Keratinocyte (primary cell): Measurements from ENCODE around the gene PYROXD2. TPM values are rescaled to one million over a fixed set of nuclear protein-coding genes. Genes with fewer than 3 reads are reported as not detected.

ENCODE experiments used
- DNase-seq: peaks from one replicate; pipeline ENCODE4 v3.0.0-alpha.2; 2011; ENCODE audit warnings: low read depth, missing footprints, low spot score
- FAIRE-seq: peaks from 2 replicates; lab custom pipeline; 2011; peaks lifted over from hg19 to GRCh38; lab: Jason Lieb, UNC
- H2AFZ ChIP-seq: 2 replicates; pipeline ENCODE4 v1.6.0; 2012; ENCODE audit warnings: low read length, control low read depth, inconsistent platforms; ENCODE audit not compliant: control insufficient read depth
- H3K27ac ChIP-seq: 2 replicates; pipeline ENCODE4 v1.5.1; 2011; ENCODE audit warnings: low read length; ENCODE audit not compliant: control insufficient read depth, insufficient read depth
- H3K27me3 ChIP-seq: 3 replicates; pipeline ENCODE4 v1.6.0; 2011; ENCODE audit warnings: low read length; ENCODE audit not compliant: control insufficient read depth, insufficient read depth; ENCODE audit errors: extremely low read depth
- H3K36me3 ChIP-seq, 2 experiments: 2 replicates in 1 of 2; 3 replicates in 1 of 2; pipeline ENCODE4 v1.5.1; 2011; ENCODE audit warnings: low read length in 2 of 2, mild to moderate bottlenecking in 1 of 2; ENCODE audit not compliant: control insufficient read depth in 2 of 2, insufficient read depth in 2 of 2; ENCODE audit errors: extremely low read depth in 1 of 2
- H3K4me1 ChIP-seq: 3 replicates; pipeline ENCODE4 v1.5.1; 2011; ENCODE audit warnings: low read length; ENCODE audit not compliant: control insufficient read depth, insufficient read depth; ENCODE audit errors: extremely low read depth
- H3K4me2 ChIP-seq: 3 replicates; pipeline ENCODE4 v1.6.0; 2011; ENCODE audit warnings: low read depth, low read length; ENCODE audit not compliant: control insufficient read depth, insufficient read depth; ENCODE audit errors: extremely low read depth
- H3K4me3 ChIP-seq, 3 experiments: fragments of 200-600 bp in 1 of 3; sonication (generic) in 1 of 3; 2 replicates in 2 of 3; 3 replicates in 1 of 3; pipeline ENCODE4 v1.5.1; 2011 to 2016; ENCODE audit warnings: low read length in 3 of 3, mild to moderate bottlenecking in 3 of 3, control low read depth in 2 of 3, inconsistent platforms in 1 of 3, low read depth in 1 of 3, mixed read lengths in 1 of 3, mixed run types in 1 of 3, moderate library complexity in 1 of 3; ENCODE audit not compliant: control insufficient read depth in 2 of 3, insufficient read depth in 2 of 3; ENCODE audit errors: extremely low read depth in 1 of 3
- H3K79me2 ChIP-seq: 2 replicates; pipeline ENCODE4 v1.6.0; 2012; ENCODE audit warnings: low read length; ENCODE audit not compliant: control insufficient read depth, insufficient read depth
- H3K9ac ChIP-seq: 3 replicates; pipeline ENCODE4 v1.6.0; 2011; ENCODE audit warnings: low read length; ENCODE audit not compliant: control insufficient read depth, insufficient read depth; ENCODE audit errors: extremely low read depth
- H3K9me1 ChIP-seq: 3 replicates; pipeline ENCODE4 v1.6.0; 2011; ENCODE audit warnings: low read length; ENCODE audit not compliant: control insufficient read depth, insufficient read depth; ENCODE audit errors: extremely low read depth
- H3K9me3 ChIP-seq: 2 replicates; pipeline ENCODE4 v1.5.1; 2012; ENCODE audit warnings: low read depth, low read length; ENCODE audit not compliant: control insufficient read depth
- H4K20me1 ChIP-seq: 3 replicates; pipeline ENCODE4 v1.6.0; 2011; ENCODE audit warnings: low read length; ENCODE audit not compliant: control insufficient read depth, insufficient read depth; ENCODE audit errors: extremely low read depth
- EZH2 ChIP-seq: IDR thresholded peaks from one replicate; pipeline ENCODE4 v1.6.1; 2012; ENCODE audit warnings: inconsistent platforms, mild to moderate bottlenecking, low read length, moderate library complexity
- dilution Hi-C: fragments of 300-500 bp; cut with MboI; formaldehyde crosslinking; loops from one replicate; pipeline ENCODE4 v1.7.0; 2020; ENCODE audit warnings: low sequenced_read_pairs; ENCODE audit not compliant: extremely low pct_ligation_motif_present
- polyA plus RNA-seq, 5 experiments: library from polyadenylated mRNA; depleted of rRNA in 3 of 5; stranded (reverse) in 3 of 5; stranded (forward) in 1 of 5; unstranded in 1 of 5; fragments of >200 nt; gene quantifications; 1 replicate in 1 of 5; 2 replicates in 3 of 5; 3 replicates in 1 of 5; pipeline versions ENCODE4 v1.2.1 to v1.2.3, GENCODE V29; 2011 to 2012; ENCODE audit warnings: missing spikeins in 2 of 5, low read depth in 1 of 5, low replicate concordance in 1 of 5
- TF ChIP-seq, protein P1 (sequence below), 3 experiments: IDR thresholded peaks in 1 of 3; conservative IDR thresholded peaks in 1 of 3; optimal IDR thresholded peaks in 1 of 3; 2 replicates in 2 of 3; 3 replicates in 1 of 3; pipeline versions ENCODE3 to v1.5.1; 2011; ENCODE audit warnings: low read length in 3 of 3, mild to moderate bottlenecking in 3 of 3, moderate library complexity in 2 of 3, control low read depth in 1 of 3, inconsistent platforms in 1 of 3; ENCODE audit not compliant: insufficient read depth in 2 of 3; ENCODE audit errors: extremely low read depth in 1 of 3

The PYROXD2 gene
- polyA plus RNA-seq, 1 donor (not counting 4 experiments of a cell fraction or from before 2014, with no cell fraction given): 4.4 TPM

DNA sequence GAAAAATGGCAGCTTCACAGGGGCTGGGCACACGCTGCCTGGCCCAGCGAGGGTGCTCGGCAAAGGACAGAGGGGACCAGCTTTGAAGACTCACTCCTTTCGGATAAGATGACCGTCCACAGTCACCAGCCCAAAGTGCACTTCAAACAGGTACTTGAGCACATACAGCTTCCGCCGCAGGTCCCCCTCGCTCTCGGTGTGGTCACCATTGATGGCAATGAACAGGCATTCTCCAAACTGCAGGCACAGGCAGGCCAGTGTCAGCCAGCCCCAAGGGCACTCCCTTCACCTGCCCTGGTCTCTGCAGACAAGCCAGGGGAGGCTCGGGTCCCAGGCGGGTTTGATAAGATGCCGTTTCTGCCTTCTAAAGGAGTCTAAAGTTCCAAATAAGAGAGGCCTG lies 20.2 kb upstream of the PYROXD2 start:
- no peaks in the 10 kb centered on the region for H3K79me2 ChIP-seq
- DNase-seq (no peak), FAIRE-seq (no peak)
- H3K27me3 ChIP-seq: no peaks in the 10 kb centered on the region
- dilution Hi-C loops: no loop called here
- no peak overlapping the region for H3K4me2 ChIP-seq
- no peaks in the 10 kb centered on the region for H4K20me1 ChIP-seq
- H3K9ac ChIP-seq: no peak overlapping the region
- no peaks in the 10 kb centered on the region for H3K9me3 ChIP-seq
- H3K4me1 ChIP-seq: no peaks in the 10 kb centered on the region
- TF ChIP-seq, protein P1, sequence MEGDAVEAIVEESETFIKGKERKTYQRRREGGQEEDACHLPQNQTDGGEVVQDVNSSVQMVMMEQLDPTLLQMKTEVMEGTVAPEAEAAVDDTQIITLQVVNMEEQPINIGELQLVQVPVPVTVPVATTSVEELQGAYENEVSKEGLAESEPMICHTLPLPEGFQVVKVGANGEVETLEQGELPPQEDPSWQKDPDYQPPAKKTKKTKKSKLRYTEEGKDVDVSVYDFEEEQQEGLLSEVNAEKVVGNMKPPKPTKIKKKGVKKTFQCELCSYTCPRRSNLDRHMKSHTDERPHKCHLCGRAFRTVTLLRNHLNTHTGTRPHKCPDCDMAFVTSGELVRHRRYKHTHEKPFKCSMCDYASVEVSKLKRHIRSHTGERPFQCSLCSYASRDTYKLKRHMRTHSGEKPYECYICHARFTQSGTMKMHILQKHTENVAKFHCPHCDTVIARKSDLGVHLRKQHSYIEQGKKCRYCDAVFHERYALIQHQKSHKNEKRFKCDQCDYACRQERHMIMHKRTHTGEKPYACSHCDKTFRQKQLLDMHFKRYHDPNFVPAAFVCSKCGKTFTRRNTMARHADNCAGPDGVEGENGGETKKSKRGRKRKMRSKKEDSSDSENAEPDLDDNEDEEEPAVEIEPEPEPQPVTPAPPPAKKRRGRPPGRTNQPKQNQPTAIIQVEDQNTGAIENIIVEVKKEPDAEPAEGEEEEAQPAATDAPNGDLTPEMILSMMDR (optimal IDR thresholded peaks at IDR 0.05 in 1 of 3, IDR thresholded peaks at IDR 0.05 in 1 of 3, conservative IDR thresholded peaks at IDR 0.05 in 1 of 3; ENCODE audit: extremely low read depth in 1 of 3, insufficient read depth in 2 of 3, low read length in 3 of 3): no peak
- no peak for TF ChIP-seq EZH2
- no peak overlapping the region for H3K27ac ChIP-seq
- no peak overlapping the region for H2AFZ ChIP-seq
- no peak overlapping the region for H3K4me3 ChIP-seq
- H3K9me1 ChIP-seq: no peaks in the 10 kb centered on the region
- peaks cover 12 to 29% of the 10 kb centered on the region in 2 experiments for H3K36me3 ChIP-seq

DNA sequence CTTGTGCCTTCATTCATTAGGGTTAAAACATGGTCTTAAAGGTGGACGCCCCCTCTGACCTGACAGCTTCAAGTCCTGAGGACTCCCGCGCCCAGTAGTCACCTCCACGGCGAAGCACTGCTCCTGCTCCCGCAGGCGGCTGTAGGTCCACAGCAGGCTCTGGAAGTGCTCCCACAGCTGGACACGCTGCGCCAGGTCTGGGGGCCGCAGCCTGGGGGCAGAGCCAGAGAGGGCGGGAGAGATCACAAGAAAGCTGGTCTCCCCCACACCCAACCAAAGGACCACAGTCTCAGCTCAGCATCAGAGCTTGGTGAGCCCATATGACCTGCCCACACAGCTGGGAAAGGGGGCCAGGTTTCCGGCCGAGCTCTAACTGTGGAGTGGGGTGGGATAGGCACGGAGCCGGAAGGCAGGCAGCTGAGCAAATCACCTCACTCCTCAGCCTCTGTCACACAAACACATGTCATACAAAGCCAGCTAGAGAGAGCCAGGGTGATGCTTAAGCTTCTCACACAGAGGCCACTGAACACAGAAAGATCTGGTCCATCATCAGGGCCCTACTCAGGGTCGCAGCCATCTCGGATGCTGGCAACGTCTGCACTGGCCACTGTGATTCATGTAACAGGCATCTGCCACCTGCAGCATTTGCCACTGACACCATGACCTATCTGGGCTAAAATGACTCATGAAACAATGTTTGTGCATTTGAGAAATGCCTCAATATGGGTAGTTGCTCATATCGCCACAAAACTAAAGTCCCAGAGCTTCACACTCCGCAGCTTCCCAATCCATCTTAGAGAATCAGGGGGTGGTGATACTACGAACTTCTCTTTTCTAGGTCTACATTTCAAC lies 19.1 kb upstream of the PYROXD2 start:
- no peak overlapping the region for H3K9ac ChIP-seq
- H3K4me3 ChIP-seq: no peak overlapping the region
- no peak overlapping the region for H3K4me2 ChIP-seq
- H3K9me1 ChIP-seq: no peaks in the 10 kb centered on the region
- H2AFZ ChIP-seq: no peak overlapping the region
- no peak for DNase-seq
- dilution Hi-C loops: no loop called here
- H3K4me1 ChIP-seq: no peaks in the 10 kb centered on the region
- peaks cover 15 to 38% of the 10 kb centered on the region in 2 experiments for H3K36me3 ChIP-seq
- no peaks in the 10 kb centered on the region for H3K27me3 ChIP-seq
- H3K27ac ChIP-seq: no peak overlapping the region
- no peaks in the 10 kb centered on the region for H3K9me3 ChIP-seq
- TF ChIP-seq, protein P1 (optimal IDR thresholded peaks at IDR 0.05 in 1 of 3, IDR thresholded peaks at IDR 0.05 in 1 of 3, conservative IDR thresholded peaks at IDR 0.05 in 1 of 3; ENCODE audit: extremely low read depth in 1 of 3, insufficient read depth in 2 of 3, low read length in 3 of 3): no peak
- no peak for TF ChIP-seq EZH2
- no peaks in the 10 kb centered on the region for H4K20me1 ChIP-seq
- no peak for FAIRE-seq
- no peaks in the 10 kb centered on the region for H3K79me2 ChIP-seq
